Mesothelial cell of epicardium (in vitro differentiated cells): ENCODE measurements around the gene KRT72. TPM values are rescaled to one million over a fixed set of nuclear protein-coding genes. Genes with fewer than 3 reads are reported as not detected.

ENCODE experiments used
- DNase-seq, 2 experiments: peaks; one replicate each; pipeline ENCODE4 v3.0.0; 2021; ENCODE audit warnings: low spot score in 2 of 2; ENCODE audit not compliant: unreplicated experiment in 2 of 2
- H3K27ac Mint-ChIP-seq: 2 replicates; pipeline ENCODE4 v1.8.0; 2021; ENCODE audit warnings: mixed read lengths
- H3K27me3 Mint-ChIP-seq: 2 replicates; pipeline ENCODE4 v1.8.0; 2021; ENCODE audit warnings: low read depth, mixed read lengths
- H3K36me3 Mint-ChIP-seq: 2 replicates; pipeline ENCODE4 v1.8.0; 2021; ENCODE audit warnings: mixed read lengths
- H3K4me1 Mint-ChIP-seq: 2 replicates; pipeline ENCODE4 v1.8.0; 2021; ENCODE audit warnings: mixed read lengths
- H3K4me3 Mint-ChIP-seq: 2 replicates; pipeline ENCODE4 v1.8.0; 2021; ENCODE audit warnings: mild to moderate bottlenecking, moderate library complexity, mixed read lengths
- H3K9me3 Mint-ChIP-seq: 2 replicates; pipeline ENCODE4 v1.8.0; 2021; ENCODE audit warnings: mixed read lengths
- total RNA-seq: library from RNA; stranded (reverse); gene quantifications from 3 replicates; pipeline ENCODE4 v1.2.1, GENCODE V29; 2021
- TF ChIP-seq, protein P1 (sequence below): fragments of 200-600 bp; sonication (generic); IDR thresholded peaks from one replicate; pipeline ENCODE4 v1.5.0; 2021; ENCODE audit warnings: antibody characterized with exemption; ENCODE audit not compliant: unreplicated experiment

Gene KRT72
- total RNA-seq, 1 donor from 2014 or later: not detected

DNA sequence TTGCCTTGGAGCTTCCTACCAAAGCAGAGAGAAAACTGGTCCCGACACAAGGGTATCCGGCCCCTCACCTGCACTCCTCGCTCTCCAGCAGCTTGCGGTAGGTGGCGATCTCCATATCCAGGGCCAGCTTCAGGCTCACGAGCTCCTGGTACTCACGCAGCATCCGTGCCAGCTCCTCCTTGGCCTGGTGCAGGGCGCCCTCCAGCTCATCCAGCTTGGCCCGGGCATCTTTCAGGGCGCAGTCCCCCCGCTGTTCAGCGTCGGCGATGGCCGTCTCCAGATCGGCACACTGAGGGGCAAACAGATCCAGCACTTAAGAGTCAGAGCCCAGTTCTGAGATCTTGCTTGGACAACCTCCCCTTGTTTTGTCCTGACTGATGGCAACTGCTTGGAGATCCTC is 13.7 kb downstream of the KRT72 start:
- Mint-ChIP-seq H3K9me3 (no peaks in the 10 kb centered on the region), H3K27me3 (peaks cover 17% of the 10 kb centered on the region), H3K4me3 (no peak overlapping the region), H3K36me3 (no peaks in the 10 kb centered on the region), H3K27ac (no peak overlapping the region), H3K4me1 (peaks cover 2% of the 10 kb centered on the region)
- TF ChIP-seq, protein P1, sequence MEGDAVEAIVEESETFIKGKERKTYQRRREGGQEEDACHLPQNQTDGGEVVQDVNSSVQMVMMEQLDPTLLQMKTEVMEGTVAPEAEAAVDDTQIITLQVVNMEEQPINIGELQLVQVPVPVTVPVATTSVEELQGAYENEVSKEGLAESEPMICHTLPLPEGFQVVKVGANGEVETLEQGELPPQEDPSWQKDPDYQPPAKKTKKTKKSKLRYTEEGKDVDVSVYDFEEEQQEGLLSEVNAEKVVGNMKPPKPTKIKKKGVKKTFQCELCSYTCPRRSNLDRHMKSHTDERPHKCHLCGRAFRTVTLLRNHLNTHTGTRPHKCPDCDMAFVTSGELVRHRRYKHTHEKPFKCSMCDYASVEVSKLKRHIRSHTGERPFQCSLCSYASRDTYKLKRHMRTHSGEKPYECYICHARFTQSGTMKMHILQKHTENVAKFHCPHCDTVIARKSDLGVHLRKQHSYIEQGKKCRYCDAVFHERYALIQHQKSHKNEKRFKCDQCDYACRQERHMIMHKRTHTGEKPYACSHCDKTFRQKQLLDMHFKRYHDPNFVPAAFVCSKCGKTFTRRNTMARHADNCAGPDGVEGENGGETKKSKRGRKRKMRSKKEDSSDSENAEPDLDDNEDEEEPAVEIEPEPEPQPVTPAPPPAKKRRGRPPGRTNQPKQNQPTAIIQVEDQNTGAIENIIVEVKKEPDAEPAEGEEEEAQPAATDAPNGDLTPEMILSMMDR: no peak
- no peak for DNase-seq

DNA sequence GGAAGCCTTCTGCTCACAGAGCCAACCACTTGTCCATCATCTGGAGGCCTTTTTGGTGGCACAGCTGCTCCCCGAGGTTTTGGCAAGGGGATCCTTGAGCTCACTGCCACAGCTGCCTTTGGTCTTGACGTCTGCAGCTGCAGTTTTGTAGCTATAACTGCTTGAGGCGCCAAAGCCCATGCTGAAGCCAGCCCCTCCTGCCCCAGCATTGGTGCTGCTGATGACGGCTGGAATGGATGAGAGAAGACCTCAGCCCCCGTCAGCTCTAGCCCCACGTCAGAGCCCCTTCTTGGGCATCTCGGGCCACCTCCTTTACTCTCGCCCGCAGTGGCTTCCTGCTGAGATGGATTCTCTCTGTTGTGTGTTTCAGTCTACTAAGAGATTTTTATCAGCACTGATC is 15.3 kb downstream of the KRT72 start:
- no peak for DNase-seq
- H3K27me3 Mint-ChIP-seq: peaks cover 9% of the 10 kb centered on the region
- no peak overlapping the region for H3K4me3 Mint-ChIP-seq
- TF ChIP-seq, protein P1: no peak
- peaks cover 4% of the 10 kb centered on the region for H3K4me1 Mint-ChIP-seq
- no peaks in the 10 kb centered on the region for H3K36me3 Mint-ChIP-seq
- no peaks in the 10 kb centered on the region for H3K9me3 Mint-ChIP-seq
- H3K27ac Mint-ChIP-seq: no peak overlapping the region

DNA sequence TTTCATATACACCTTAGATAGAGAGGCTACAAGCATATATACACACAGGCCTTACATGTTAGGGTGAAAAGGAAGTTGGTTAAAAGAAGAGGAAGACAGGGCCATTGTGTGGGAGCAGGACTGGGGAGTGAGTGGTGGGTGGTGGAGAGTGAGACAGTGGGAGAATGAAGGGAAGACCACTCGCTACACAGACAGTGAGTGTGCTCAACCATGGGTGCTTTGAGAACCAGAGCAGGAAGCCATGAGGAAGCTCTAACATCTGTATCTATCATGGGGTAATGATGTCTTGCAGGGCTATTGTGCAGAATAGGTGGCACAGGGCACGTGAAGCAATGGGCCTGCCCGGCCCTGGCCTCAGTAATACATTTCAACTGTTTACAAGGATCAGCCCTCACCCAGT is 16.2 kb downstream of the KRT72 start:
- Mint-ChIP-seq H3K27me3 (peaks cover 5% of the 10 kb centered on the region), H3K4me3 (no peak overlapping the region), H3K4me1 (peaks cover 12% of the 10 kb centered on the region), H3K27ac (no peak overlapping the region), H3K36me3 (no peaks in the 10 kb centered on the region), H3K9me3 (no peaks in the 10 kb centered on the region)
- DNase-seq: no peak
- TF ChIP-seq, protein P1: no peak

DNA sequence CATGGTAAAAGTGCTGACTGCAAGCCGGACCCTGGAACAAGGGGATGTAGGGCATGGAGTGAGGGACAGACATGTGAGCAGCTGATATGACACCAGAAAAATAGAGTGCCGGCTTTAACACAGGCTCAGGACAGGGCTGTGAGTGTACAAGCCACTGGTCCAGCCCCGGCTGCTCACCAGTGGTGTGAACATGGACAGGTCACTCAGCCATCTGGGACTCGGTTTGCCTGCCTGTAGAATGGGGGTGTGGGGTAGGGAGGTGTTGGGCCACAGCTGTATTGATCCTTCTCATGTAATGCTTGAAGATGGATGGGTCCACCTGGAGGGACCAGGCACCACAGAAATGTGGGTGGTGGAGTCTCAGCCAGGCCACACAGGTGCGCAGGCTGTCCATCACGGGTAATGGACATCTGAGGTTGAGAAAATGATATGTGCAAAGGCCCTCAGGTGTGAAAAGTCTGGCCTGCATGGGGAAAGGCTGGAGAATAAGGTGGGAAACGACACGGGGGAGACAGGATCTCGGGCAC is 17.0 kb downstream of the KRT72 start:
- Mint-ChIP-seq H3K4me3 (no peak overlapping the region), H3K9me3 (no peaks in the 10 kb centered on the region), H3K4me1 (peaks cover 16% of the 10 kb centered on the region), H3K27me3 (peaks cover 5% of the 10 kb centered on the region), H3K27ac (no peak overlapping the region), H3K36me3 (no peaks in the 10 kb centered on the region)
- TF ChIP-seq, protein P1: no peak
- DNase-seq: no peak

DNA sequence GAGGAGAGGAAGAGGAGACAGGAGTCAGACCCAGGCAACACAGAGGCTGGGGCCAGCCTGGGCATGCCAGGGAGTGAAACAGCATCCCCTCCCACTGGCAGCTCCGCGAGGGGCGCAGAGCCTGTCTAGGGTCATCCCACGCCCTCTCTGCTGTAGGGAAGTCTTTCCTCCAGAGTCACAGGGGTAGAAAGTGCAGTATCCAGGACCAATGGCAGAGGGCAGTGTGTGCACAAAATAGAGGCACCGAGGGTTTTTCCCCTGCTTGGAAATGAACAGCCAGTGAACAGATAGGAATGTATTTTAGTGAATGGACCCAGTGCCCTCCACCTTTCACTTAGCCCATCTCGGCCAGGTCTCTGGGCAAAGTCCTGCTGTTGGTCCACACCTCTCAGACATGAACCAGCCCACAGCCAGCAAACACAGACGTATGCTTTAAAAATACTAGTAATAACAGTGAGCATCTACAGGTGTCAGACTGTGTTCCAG is 18.2 kb downstream of the KRT72 start:
- peaks cover 16% of the 10 kb centered on the region for H3K4me1 Mint-ChIP-seq
- TF ChIP-seq, protein P1: peak; percentile 54
- peak in 1 of 2 experiments; percentile 68 for DNase-seq
- no peaks in the 10 kb centered on the region for H3K9me3 Mint-ChIP-seq
- no peak overlapping the region for H3K27ac Mint-ChIP-seq
- H3K27me3 Mint-ChIP-seq: peaks cover 5% of the 10 kb centered on the region
- H3K4me3 Mint-ChIP-seq: no peak overlapping the region
- H3K36me3 Mint-ChIP-seq: no peaks in the 10 kb centered on the region

DNA sequence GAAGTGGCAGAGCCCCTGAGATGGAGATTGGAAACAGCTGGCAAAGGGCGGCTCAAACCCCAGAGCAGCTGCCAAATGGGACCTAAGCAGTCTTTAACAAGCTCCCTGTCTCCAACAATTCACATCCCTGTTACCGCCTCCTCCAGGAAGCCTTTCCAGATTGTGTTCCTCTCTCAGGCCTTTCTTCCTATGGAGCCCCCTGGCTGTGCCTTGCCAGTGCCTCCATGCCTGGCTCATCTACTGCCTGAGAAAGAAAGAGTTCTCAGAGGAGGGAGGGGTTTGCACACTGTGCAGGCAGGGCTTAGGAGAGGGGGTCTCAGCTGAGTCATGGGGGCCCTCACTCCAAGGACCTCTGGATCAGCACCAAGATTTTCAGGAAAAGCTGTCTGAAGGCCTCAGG is 18.8 kb downstream of the KRT72 start:
- no peaks in the 10 kb centered on the region for H3K9me3 Mint-ChIP-seq
- no peak for DNase-seq
- peaks cover 16% of the 10 kb centered on the region for H3K4me1 Mint-ChIP-seq
- TF ChIP-seq, protein P1: no peak
- no peak overlapping the region for H3K4me3 Mint-ChIP-seq
- H3K36me3 Mint-ChIP-seq: no peaks in the 10 kb centered on the region
- H3K27me3 Mint-ChIP-seq: peaks cover 5% of the 10 kb centered on the region
- H3K27ac Mint-ChIP-seq: no peak overlapping the region
